SKM-1 treated with dmso at 0.1 percent for 144 hours (cell line): ENCODE results near the gene UGT2B15.
"Not testable (repeated sequence)": the region's sequence is repeated elsewhere in the genome, so short reads cannot be mapped to it uniquely, and the experiment has no call there.

Experiments used
- DNase-seq: peaks from one replicate; lab custom pipeline; 2025; ENCODE audit not compliant: unreplicated experiment; lab: John Stamatoyannopoulos, UW

The UGT2B15 gene

GRCh38 chr4:68670479-68670939, at the start of gene UGT2B15:
Gene UGT2B15 (minus strand): TSS chr4:68670652. CDS start chr4:68670618, 34 bp downstream.
- DNase-seq = not testable (repeated sequence)

DNA sequence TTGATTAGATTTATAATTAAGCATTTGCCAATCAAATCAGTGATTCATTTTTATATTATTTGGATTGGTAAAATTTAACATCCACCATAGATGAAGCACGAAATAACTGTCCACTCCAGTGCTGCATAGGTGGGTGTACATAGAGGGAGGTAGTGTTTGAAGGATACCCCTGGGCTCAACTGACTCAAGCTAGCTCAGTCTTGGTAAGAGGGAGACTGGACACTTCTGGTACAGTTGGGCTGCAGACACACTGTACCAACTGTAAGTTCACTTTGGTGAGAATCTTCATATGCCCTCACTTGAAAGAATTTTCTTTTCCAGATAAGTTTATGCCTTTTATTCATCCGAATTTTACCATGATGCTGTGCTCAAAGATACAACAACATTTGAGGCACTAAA, 48.6 kb upstream of the UGT2B15 start:
- no peak for DNase-seq

DNA sequence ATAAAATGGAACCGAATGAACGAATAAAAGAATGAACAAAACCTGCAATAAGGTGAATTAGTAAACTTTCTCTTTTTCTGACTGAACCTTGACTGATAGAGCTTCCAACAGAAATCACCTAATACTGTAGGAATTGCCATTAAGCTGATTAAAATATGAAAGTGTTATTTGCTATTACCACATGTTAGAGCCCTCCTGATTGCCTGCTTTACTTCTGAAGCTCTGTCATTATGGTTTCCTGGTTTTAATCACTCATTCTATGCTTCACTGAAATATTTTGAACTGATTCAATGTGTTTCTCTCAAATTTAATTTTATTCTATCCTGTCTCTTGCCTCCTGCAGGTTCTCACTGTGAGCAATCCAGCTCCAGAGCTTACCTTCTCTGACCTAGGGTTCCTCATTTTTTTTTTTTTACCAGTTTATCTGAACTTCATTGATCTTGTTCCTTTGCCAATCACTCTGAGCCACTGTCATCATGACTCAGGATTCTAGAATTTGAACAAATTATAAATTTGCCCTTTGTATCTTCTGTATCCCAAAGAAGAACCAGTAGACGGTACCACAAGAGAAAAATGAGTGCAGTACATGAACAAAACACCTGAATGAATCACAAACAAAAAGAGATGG, 48.1 kb upstream of the UGT2B15 start:
- DNase-seq = no peak

DNA sequence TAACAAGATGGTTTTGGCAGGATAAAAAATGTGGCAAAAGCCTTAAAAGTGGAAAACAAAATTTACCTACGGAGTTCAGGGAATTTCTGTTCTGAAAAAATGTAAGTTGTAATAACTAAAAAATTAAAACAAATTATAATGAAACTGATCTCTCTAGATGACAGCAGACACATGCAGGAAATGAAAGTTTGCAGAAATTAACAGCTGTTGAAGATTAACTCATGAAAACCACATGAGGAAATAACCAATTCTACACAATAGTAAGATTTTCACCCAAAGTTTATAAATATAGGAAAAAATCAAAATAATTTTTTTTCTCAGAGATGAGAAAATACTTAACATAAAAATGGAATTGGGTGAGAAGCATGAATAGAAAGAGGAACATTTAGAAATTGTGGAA, 47.5 kb upstream of the UGT2B15 start:
- DNase-seq = no peak

DNA sequence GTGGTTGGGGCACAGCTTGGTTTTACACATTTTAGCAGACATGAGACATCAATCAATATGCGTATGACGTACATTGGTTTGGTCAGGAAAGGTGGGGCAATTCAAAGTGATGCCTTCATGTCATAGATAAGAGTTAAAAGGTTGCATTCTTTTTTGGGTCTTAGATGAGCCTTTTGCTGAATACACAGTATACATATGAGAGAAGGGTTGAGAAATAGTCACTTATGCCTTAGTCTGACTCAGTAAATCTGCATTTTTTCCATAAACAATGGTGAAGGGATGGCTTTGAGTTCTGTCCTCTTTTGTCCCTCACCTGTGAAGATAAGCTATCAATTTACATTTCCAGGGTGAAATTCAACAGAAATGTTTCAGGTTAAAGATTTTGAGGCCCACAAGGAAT, 43.9 kb upstream of the UGT2B15 start:
- no peak for DNase-seq

DNA sequence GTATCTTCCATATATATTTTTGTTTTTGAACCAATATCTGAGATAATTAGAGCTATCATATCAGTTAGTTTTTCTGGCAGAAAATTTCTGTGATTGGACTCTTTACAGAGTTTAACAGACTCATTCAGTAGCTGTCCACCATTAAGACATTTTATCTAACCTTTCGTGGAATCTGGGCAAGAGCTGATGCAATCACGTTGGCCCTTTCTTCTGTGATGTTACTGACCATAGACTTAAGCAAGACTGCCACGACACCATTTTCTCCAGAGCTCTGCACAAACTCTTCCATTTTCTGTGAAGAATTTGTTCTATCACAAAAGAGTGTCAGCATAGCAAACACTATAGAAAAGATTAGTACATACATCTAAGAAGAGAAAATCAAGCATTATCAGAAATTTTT, 41.8 kb upstream of the UGT2B15 start:
- DNase-seq = no peak

- DNase-seq = no peak
Observed at GRCh38 chr4:68708566-68708965, 38.1 kb upstream of the UGT2B15 start.

GRCh38 chr4:68703168-68703567, 32.7 kb upstream of the UGT2B15 start:
- DNase-seq = not testable (repeated sequence)

GRCh38 chr4:68700152-68700551, 29.7 kb upstream of the UGT2B15 start:
- no peak for DNase-seq

- no peak for DNase-seq
Observed at GRCh38 chr4:68693325-68694075, 23.0 kb upstream of the UGT2B15 start.

- no peak for DNase-seq
Observed at GRCh38 chr4:68691186-68691585, 20.7 kb upstream of the UGT2B15 start.

- no peak for DNase-seq
Observed at GRCh38 chr4:68683034-68683433, 12.6 kb upstream of the UGT2B15 start.

GRCh38 chr4:68681298-68681697, 10.8 kb upstream of the UGT2B15 start:
- DNase-seq = not testable (repeated sequence)

DNA sequence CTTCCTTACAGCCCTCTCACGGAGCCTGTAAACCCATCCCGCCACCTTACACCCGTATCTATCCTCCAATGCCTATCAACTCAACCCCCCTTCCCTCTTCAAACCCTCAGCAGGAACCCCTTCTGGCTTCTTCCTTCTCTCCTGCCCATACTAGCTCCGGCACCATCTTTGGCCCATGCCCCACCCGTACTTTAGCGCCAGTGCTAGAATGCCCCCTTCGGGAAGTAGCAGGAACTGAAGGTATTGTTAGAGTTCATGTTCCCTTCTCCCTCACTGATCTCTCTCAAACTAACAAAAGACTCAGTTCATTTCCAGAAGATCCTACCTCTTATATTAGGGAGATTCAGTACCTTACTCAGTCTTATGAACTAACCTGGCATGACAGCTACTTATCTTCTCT, 2.7 kb upstream of the UGT2B15 start:
- no peak for DNase-seq

DNA sequence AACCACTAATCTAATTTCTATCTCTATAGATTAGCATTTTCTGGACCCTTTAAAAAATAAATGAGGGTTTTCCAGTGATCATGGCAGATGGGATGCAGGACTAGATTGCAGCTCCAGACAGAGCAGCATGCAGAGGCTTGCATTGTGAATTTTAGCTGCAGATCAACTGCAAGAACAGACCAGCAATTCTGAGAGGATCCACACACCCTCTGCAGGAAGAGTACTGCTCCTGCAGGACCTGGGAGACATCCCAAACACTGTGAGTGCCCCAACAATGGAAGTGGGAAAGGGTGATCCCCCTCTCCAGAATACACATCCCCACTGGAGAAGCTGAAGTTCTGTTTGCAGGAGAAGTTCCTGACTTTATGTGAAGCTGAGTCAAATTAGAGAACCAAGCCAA, 765 bp upstream of the UGT2B15 start:
- DNase-seq = not testable (repeated sequence)

DNA sequence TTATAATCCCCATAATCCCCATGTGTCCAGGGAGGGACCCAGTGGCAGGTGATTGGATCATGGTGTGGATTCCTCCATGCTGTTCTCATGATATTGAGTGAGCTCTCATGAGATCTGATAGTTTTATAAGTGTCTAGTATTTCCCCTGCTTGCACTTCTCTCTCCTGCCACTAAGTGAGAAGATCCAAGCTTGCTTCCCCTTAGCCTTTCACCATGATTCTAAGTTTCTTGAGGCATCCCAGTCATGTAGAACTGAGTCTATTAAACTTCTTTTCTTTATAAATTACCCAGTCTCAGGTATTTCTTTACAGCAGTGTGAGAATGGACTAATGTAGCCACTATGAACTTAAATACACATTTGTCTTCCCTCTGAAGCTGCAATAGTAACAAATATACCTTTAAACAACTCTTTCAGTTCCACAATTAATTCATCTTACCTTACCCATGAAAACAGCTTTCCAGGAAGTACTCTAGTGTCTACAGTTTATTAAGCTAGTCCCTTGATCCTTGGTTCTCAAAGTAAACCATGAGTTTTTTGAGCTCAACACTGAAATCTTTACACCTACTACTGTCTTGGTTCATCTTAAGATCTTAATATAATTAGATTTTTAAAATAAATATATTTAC, 1.8 kb downstream of the UGT2B15 start:
- DNase-seq = not testable (repeated sequence)

DNA sequence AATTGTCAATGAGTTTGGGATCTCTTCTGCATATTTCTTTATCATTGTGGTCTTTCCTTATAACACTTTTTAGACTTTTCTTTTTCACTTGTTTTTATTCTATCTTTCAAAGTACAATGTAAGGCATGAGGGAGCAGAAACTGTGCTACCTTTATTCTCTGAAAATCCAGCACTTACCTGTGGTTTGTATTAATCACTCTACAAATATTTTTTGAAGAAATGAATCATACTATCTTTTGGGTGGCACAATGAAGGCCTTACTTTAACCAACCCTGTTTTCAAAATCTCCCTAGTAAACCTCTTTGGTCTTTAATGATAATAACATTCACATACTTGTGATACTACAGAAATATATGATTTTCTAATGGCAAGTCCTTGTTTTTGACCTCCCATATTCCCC, 2.9 kb downstream of the UGT2B15 start:
- DNase-seq = not testable (repeated sequence)

DNA sequence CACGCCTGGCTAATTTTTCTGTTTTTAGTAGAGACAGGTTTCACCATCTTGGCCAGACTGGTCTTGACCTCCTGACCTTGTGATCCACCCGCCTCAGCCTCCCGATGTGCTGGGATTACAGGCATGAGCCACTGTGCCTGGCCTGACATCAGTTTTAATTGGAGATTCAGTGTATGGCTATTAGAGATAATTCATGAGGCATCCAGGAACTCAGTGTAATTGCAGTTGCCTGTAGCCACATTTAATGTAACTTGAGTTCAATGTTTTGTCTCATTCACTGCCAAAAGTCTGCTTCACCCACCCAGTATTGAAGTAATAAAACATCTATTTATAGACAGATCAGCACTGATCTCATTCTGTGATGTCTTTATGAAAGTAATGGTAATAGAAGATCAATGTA, 5.7 kb downstream of the UGT2B15 start:
- DNase-seq = not testable (repeated sequence)

GRCh38 chr4:68662836-68663574, 7.4 kb downstream of the UGT2B15 start:
- DNase-seq = not testable (repeated sequence)

DNA sequence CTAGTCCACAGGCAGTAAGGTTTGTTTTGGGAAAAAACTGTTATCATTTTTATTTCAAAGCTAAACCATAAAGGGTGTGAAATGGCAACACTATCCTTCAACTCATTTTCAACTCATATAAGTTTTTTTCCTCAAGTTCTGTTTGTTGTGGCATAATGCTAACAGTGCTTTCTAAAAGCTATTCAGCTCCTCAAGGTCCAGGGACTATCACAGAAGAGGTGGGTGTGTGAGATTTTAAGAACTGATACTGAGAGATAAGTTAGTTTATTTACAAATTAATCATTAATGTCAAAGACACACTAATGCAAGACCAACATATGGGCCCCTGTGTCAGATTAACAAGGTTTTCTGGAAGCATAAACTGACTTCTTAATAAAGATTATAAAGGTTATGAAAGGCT, 11.8 kb downstream of the UGT2B15 start:
- no peak for DNase-seq

DNA sequence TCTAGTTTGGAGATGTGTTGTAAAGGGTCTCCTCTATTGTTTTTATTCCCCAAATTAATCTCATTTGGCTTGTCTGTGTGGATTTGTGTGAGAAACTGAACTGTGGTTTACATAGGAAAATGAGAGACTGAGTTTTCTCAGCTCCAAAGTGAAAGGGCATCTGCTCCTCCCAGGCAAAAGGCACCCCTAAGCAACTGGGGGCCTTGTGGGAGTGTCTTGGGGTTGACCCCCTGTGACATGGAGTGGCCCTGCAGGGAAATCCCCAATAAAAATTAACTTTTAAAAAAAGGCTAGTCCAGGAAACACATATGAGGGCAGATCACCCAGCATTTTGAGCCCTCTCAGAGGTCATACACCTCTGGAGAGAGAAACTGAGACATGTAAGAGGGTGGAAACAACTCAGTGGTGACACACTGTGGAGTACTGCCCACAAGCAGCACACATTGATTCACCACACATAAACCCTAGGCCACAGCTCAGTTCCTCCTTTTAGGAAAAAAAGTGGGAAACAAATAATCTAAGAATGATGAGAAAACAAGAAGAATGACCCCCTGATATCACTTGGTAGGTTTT, 13.3 kb downstream of the UGT2B15 start:
- not testable (repeated sequence) for DNase-seq
